ENCODE data around the gene NPAS3. TPM values are rescaled to one million over a fixed set of nuclear protein-coding genes. Genes with fewer than 3 reads are reported as not detected.

Gene NPAS3
- total and polyA plus RNA-seq, 4 donors, result 0.07 to 0.09 (median 0.08) TPM; not detected in 1

DNA sequence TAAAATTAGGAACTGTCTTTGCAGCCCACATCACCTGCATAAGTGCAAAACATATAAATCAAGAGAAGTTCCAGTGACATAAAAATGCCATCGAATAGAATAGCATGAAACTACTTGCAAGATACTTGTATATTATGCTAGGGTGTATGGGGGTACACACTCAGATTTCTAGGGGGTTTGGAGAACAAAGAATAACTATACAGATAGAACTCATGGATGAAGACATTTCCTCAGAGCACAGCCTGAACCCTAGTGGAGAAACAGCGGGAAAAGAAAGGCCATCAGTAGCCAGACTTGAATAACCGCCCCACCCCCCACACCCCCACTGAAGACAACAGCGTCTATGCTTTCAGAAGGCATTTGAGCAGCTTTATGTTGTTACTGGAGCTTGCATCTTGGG is 425.8 kb downstream of the NPAS3 start (continued):
- TF ChIP-seq EGR1 (IDR thresholded peaks at IDR 0.05; ENCODE audit: low read depth in 2 of 2) (no peak), RAD21 (IDR thresholded peaks at IDR 0.05) (no peak), GABPA (IDR thresholded peaks at IDR 0.05 in 1 of 2, conservative IDR thresholded peaks at IDR 0.05 in 1 of 2) (no peak)
- TF ChIP-seq, protein P1, sequence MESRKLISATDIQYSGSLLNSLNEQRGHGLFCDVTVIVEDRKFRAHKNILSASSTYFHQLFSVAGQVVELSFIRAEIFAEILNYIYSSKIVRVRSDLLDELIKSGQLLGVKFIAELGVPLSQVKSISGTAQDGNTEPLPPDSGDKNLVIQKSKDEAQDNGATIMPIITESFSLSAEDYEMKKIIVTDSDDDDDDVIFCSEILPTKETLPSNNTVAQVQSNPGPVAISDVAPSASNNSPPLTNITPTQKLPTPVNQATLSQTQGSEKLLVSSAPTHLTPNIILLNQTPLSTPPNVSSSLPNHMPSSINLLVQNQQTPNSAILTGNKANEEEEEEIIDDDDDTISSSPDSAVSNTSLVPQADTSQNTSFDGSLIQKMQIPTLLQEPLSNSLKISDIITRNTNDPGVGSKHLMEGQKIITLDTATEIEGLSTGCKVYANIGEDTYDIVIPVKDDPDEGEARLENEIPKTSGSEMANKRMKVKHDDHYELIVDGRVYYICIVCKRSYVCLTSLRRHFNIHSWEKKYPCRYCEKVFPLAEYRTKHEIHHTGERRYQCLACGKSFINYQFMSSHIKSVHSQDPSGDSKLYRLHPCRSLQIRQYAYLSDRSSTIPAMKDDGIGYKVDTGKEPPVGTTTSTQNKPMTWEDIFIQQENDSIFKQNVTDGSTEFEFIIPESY (IDR thresholded peaks at IDR 0.05), result no peak

DNA sequence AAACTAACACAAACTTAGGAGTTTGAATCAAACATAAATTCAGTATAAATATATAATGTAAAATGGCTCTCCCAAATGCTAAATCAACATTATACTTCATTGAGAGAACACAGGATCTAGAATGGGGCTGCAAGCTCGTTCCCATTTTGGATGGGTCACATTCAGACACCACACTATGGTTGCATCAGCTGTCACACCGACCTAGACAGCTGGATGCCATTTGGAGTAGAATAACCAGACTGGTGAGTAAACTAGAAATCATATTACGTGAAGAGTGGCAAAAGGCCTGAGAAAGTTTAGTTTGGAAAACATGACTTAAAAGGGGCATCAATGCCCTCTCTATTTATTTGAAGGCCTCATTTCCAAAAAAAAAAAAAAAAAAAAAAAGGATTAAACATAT is 430.4 kb downstream of the NPAS3 start:
- H3K4me1 ChIP-seq (ENCODE audit: control insufficient read depth in 4 of 4, insufficient read depth in 4 of 4, low read length in 3 of 4), result no peaks in the 10 kb centered on the region
- no peak overlapping the region for H3K4me3 ChIP-seq (ENCODE audit: low read depth in 1 of 3, low read length in 3 of 3)
- H3K9me3 ChIP-seq (ENCODE audit: control insufficient read depth in 4 of 4, low read length in 3 of 4), result no peaks in the 10 kb centered on the region
- no peaks in the 10 kb centered on the region for H3K27me3 ChIP-seq (ENCODE audit: control insufficient read depth in 4 of 4, insufficient read depth in 4 of 4, low read length in 3 of 4)
- no peaks in the 10 kb centered on the region for H3K36me3 ChIP-seq (ENCODE audit: control insufficient read depth in 4 of 4, insufficient read depth in 3 of 4, low read depth in 1 of 4, low read length in 3 of 4)
- no peak overlapping the region for H3K27ac ChIP-seq (ENCODE audit: low read depth in 1 of 2, low read length in 2 of 2)
- TF ChIP-seq ATF3 (IDR thresholded peaks at IDR 0.05) (no peak), SP1 (IDR thresholded peaks at IDR 0.05) (no peak), JUND (IDR thresholded peaks at IDR 0.05) (no peak), YY1 (IDR thresholded peaks at IDR 0.05) (no peak), FOXA2 (IDR thresholded peaks at IDR 0.05) (no peak), RXRA (IDR thresholded peaks at IDR 0.05) (no peak), FOXA1 (IDR thresholded peaks at IDR 0.05) (no peak), NR2F2 (IDR thresholded peaks at IDR 0.05) (no peak)
- TF ChIP-seq, protein P2, sequence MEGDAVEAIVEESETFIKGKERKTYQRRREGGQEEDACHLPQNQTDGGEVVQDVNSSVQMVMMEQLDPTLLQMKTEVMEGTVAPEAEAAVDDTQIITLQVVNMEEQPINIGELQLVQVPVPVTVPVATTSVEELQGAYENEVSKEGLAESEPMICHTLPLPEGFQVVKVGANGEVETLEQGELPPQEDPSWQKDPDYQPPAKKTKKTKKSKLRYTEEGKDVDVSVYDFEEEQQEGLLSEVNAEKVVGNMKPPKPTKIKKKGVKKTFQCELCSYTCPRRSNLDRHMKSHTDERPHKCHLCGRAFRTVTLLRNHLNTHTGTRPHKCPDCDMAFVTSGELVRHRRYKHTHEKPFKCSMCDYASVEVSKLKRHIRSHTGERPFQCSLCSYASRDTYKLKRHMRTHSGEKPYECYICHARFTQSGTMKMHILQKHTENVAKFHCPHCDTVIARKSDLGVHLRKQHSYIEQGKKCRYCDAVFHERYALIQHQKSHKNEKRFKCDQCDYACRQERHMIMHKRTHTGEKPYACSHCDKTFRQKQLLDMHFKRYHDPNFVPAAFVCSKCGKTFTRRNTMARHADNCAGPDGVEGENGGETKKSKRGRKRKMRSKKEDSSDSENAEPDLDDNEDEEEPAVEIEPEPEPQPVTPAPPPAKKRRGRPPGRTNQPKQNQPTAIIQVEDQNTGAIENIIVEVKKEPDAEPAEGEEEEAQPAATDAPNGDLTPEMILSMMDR (IDR thresholded peaks at IDR 0.05; ENCODE audit: low read depth, low read length, missing input control), result no peak
- no peak overlapping the region for H3K9ac ChIP-seq (ENCODE audit: low read depth in 1 of 2, low read length in 2 of 2)
- WGBS, result 80% methylated on average over 3 of the region's 3 CpGs
- DNase-seq (ENCODE audit: low spot score), result no peak

DNA sequence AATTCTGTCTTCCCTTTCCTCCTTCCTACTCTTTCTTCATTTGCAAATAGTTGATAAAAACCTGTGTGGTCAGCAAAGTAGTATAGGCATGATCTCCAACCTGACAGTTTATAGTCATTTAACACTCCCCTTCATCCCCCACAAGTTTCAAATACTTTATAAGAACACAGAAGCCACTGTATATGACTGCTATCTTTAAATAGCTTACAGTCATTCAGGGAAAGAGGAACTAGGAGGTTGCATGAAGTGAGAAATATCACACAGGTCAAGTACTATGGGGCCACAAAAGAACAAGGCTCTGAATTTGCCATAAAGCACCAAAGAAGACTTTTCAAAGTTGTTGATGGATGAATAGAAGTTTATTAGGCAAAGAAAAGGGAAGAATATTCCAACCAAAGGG is 431.3 kb downstream of the NPAS3 start:
- no peak overlapping the region for H3K27ac ChIP-seq (ENCODE audit: low read depth in 1 of 2, low read length in 2 of 2)
- no peak overlapping the region for H3K4me3 ChIP-seq (ENCODE audit: low read depth in 1 of 3, low read length in 3 of 3)
- no peaks in the 10 kb centered on the region for H3K36me3 ChIP-seq (ENCODE audit: control insufficient read depth in 4 of 4, insufficient read depth in 3 of 4, low read depth in 1 of 4, low read length in 3 of 4)
- no peaks in the 10 kb centered on the region for H3K9me3 ChIP-seq (ENCODE audit: control insufficient read depth in 4 of 4, low read length in 3 of 4)
- H3K9ac ChIP-seq (ENCODE audit: low read depth in 1 of 2, low read length in 2 of 2), result no peak overlapping the region
- no peak for DNase-seq (ENCODE audit: low spot score)
- TF ChIP-seq, protein P1 (IDR thresholded peaks at IDR 0.05), result no peak
- TF ChIP-seq SP1 (IDR thresholded peaks at IDR 0.05), result no peak
- no peak for TF ChIP-seq GABPA (IDR thresholded peaks at IDR 0.05 in 1 of 2, conservative IDR thresholded peaks at IDR 0.05 in 1 of 2)
- TF ChIP-seq RAD21 (IDR thresholded peaks at IDR 0.05), result no peak
- no peaks in the 10 kb centered on the region for H3K27me3 ChIP-seq (ENCODE audit: control insufficient read depth in 4 of 4, insufficient read depth in 4 of 4, low read length in 3 of 4)
- no peaks in the 10 kb centered on the region for H3K4me1 ChIP-seq (ENCODE audit: control insufficient read depth in 4 of 4, insufficient read depth in 4 of 4, low read length in 3 of 4)

Measured in liver (tissue), 9 donors.